Measurements from ENCODE around the gene KRTAP6-2.

The KRTAP6-2 gene

DNA sequence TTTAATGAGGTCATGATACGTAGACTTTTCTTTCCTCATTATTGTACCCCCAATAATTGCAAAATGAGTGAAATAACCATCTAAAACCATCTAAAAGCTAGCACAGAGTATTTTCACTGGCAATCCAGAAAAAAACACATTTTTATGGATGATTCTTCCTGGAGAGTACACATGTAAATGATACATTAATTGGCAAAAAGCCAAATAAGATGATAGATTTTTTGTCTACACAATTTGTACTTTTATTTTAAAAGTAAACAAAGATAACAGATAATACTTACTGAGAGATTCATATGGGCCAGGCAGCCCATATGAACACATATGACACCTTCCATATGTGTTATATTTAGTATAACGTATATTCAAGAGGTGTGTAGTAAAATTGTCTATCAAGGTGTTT lies 35.1 kb downstream of the KRTAP6-2 start:
- TF ChIP-seq, protein P1, sequence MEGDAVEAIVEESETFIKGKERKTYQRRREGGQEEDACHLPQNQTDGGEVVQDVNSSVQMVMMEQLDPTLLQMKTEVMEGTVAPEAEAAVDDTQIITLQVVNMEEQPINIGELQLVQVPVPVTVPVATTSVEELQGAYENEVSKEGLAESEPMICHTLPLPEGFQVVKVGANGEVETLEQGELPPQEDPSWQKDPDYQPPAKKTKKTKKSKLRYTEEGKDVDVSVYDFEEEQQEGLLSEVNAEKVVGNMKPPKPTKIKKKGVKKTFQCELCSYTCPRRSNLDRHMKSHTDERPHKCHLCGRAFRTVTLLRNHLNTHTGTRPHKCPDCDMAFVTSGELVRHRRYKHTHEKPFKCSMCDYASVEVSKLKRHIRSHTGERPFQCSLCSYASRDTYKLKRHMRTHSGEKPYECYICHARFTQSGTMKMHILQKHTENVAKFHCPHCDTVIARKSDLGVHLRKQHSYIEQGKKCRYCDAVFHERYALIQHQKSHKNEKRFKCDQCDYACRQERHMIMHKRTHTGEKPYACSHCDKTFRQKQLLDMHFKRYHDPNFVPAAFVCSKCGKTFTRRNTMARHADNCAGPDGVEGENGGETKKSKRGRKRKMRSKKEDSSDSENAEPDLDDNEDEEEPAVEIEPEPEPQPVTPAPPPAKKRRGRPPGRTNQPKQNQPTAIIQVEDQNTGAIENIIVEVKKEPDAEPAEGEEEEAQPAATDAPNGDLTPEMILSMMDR (IDR thresholded peaks at IDR 0.05; ENCODE audit: low read depth, low read length): no peak
- no peak for DNase-seq

DNA sequence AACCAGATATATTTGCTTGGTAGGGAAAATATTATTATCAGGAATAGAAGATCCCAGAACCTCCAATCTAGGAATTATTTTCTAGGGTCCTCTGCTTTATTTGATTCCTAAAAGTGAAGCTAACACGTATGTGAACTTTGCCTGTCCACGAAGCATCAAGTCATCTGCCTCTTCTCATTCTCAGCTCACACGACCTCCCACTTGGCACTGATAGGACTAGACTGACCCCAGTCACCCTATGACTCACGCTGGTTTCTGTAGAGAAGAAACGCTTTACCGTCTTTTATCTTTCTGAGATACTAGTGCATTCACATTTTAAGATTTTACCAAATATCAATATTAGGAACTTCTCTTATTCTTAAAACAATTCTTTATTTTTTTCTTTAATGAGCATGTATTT lies 35.6 kb downstream of the KRTAP6-2 start:
- TF ChIP-seq, protein P1 (IDR thresholded peaks at IDR 0.05; ENCODE audit: low read depth, low read length): no peak
- H3K9me3 ChIP-seq: no peaks in the 10 kb centered on the region
- H3K36me3 ChIP-seq: no peaks in the 10 kb centered on the region
- H3K27me3 ChIP-seq: no peaks in the 10 kb centered on the region
- DNase-seq: no peak
- H3K4me1 ChIP-seq: no peaks in the 10 kb centered on the region
- H3K4me3 ChIP-seq (ENCODE audit: low read depth, low read length): no peak overlapping the region

More for the DNA sequence above, 35.1 kb downstream of the KRTAP6-2 start:
- H3K4me3 ChIP-seq (ENCODE audit: low read depth, low read length): no peak overlapping the region
- no peaks in the 10 kb centered on the region for H3K9me3 ChIP-seq
- no peaks in the 10 kb centered on the region for H3K36me3 ChIP-seq
- no peaks in the 10 kb centered on the region for H3K4me1 ChIP-seq
- H3K27me3 ChIP-seq: no peaks in the 10 kb centered on the region

DNA sequence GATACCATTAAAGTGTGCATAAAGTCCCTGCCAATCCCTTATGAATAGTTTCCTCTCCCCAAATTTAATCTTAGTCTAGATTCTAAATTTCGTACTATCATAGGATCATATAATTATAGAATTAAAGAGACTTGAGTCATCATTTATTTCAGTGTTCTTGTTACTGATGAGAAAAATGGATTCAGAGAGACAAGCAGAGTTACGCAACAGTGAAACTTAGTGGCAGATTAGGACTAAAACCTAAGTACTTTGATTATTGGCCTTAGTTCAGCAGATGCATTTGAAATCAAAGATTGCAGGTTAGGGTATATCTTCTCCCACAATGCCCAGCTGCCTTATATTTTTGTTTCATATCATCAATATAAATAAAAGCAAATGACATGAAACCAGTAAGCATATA lies 36.7 kb downstream of the KRTAP6-2 start:
- no peaks in the 10 kb centered on the region for H3K4me1 ChIP-seq
- H3K27me3 ChIP-seq: no peaks in the 10 kb centered on the region
- no peaks in the 10 kb centered on the region for H3K36me3 ChIP-seq
- H3K9me3 ChIP-seq: no peaks in the 10 kb centered on the region
- DNase-seq: no peak
- no peak overlapping the region for H3K4me3 ChIP-seq (ENCODE audit: low read depth, low read length)
- TF ChIP-seq, protein P1 (IDR thresholded peaks at IDR 0.05; ENCODE audit: low read depth, low read length): no peak

GRCh38 chr21:30561264-30561895 lies 37.3 kb downstream of the KRTAP6-2 start, which contains the start of gene KRTAP19-7:
Gene KRTAP19-7 (minus strand): TSS chr21:30561314. CDS start chr21:30561289, 25 bp downstream.
- Histone ChIP-seq H3K4me3 (ENCODE audit: low read depth, low read length) (no peak within 1 kb of the TSS), H3K9me3 (no peaks in the 10 kb centered on the region), H3K4me1 (no peaks in the 10 kb centered on the region), H3K36me3 (no peaks in the 10 kb centered on the region), H3K27me3 (no peaks in the 10 kb centered on the region)
- TF ChIP-seq, protein P1 (IDR thresholded peaks at IDR 0.05; ENCODE audit: low read depth, low read length): no peak
- DNase-seq: no peak

GRCh38 chr21:30555095-30555494 lies 43.6 kb downstream of the KRTAP6-2 start:
- TF ChIP-seq, protein P1 (IDR thresholded peaks at IDR 0.05; ENCODE audit: low read depth, low read length): no peak
- no peaks in the 10 kb centered on the region for H3K4me1 ChIP-seq
- no peak for DNase-seq
- H3K4me3 ChIP-seq (ENCODE audit: low read depth, low read length): no peak overlapping the region
- no peaks in the 10 kb centered on the region for H3K36me3 ChIP-seq
- no peaks in the 10 kb centered on the region for H3K9me3 ChIP-seq
- no peaks in the 10 kb centered on the region for H3K27me3 ChIP-seq

- TF ChIP-seq, protein P1 (IDR thresholded peaks at IDR 0.05; ENCODE audit: low read depth, low read length): no peak
Observed at GRCh38 chr21:30552782-30553181, 45.9 kb downstream of the KRTAP6-2 start.

More at GRCh38 chr21:30552782-30553181, 45.9 kb downstream of the KRTAP6-2 start:
- H3K9me3 ChIP-seq: no peaks in the 10 kb centered on the region
- DNase-seq: no peak
- H3K4me1 ChIP-seq: no peaks in the 10 kb centered on the region
- H3K27me3 ChIP-seq: no peaks in the 10 kb centered on the region
- H3K36me3 ChIP-seq: no peaks in the 10 kb centered on the region
- H3K4me3 ChIP-seq (ENCODE audit: low read depth, low read length): no peak overlapping the region
